ENCODE data around the gene ISLR.

ISLR gene

DNA sequence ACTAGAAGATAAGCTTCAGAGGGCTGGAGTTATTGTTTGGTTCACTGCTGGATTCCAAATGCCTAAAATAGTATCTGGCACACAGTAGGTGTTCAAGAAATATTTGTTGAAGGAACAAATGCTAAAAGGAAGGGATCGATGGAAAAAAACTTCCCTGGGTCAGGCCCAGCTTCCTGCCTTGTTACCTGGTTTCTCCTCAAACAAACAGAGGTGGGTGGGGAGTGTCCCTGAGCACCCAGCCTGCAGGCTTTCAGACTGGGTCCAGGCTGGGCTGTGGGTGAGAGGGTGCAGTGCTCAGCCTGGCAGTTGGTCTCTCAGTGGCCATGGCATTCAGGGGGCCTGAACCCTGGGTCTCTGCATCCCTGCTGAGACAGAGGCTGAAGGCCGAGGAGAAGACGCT is 43.4 kb downstream of the ISLR start:
- DNase-seq = no peak

DNA sequence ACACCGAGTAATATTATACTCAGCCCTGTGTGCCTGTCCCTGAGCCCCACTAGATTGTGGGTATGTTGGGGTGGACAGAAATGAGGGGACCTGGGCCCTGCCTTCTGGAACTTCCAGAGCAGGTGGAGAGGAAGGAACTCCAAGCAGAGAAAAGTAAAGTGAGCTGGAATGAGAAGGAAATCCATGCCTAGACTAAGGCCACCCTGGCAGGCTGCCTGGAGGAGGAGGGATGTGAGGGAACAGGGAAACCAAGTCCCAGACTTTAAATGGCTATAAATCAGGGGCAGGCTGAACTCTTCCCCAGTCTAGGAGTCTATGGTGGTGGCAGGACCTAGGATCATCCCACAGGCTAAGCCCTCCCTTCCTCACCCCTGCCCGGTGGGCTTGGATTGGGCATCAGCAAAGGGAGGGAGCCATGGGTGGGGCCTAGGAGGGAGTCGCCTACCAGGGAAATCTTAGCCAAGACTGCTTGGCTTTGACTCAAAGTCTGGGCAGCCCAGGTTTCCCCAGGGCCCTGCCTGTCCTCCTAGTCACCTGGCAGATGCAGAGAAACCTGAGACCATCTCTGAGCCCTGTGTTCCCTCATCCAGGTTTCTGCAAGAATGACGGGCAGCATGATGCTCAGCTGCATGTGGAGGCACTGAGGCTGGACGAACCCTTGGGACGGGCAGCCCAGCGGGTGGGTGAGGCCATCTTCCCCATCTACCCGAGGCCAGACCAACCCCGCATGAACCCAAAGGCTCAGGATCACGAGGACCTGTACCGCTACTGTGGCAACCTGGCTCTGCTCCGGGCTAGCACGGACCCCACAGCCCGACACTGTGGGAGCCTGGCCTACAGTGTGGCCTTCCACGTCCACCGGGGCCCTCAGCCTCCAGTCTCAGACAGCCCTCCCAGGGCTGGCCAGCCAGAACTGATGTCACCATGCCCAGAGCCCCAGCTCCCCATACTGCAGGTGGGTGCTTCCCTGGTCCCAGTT is 44.7 kb downstream of the ISLR start:
- no peak for DNase-seq

- DNase-seq = no peak
Observed at GRCh38 chr15:74220475-74221248, 47.2 kb downstream of the ISLR start.

- no peak for DNase-seq
Observed at GRCh38 chr15:74221399-74222239, 48.1 kb downstream of the ISLR start.

- DNase-seq = no peak
Observed at GRCh38 chr15:74222240-74223119, 49.0 kb downstream of the ISLR start.

- DNase-seq = no peak
Observed at GRCh38 chr15:74225928-74226327, 52.4 kb downstream of the ISLR start.

All from NCI-H1105 (cell line).